ENCODE data around the gene CEP128.

CEP128 gene

DNA sequence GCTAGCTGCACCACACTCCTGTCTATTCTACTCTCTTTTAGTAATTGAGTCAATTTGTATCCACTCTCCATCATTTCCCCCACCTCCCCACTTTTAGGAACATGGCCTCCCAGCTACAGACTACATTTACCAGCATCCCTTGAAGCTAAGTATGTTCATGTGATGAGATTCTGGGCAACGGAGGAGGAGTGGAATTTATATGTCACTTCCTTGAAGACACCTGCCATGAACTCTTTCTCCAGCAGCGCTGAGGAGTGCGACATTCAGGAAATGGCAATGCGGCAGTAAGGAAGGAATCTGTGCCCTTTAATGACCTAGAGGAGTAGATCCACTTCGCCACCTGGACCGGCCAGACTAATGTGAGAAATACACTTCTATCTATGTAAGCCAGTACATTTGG lies 486.5 kb downstream of the CEP128 start:
- FAIRE-seq (no peak), DNase-seq (ENCODE audit: insufficient read length, low spot score) (no peak)
- TF ChIP-seq PAX5 (IDR thresholded peaks at IDR 0.05; ENCODE audit: insufficient read depth, low read length, severe bottlenecking) (no peak), POU2F2 (IDR thresholded peaks at IDR 0.05; ENCODE audit: low read depth, low read length) (no peak), POLR2AphosphoS5 (IDR thresholded peaks at IDR 0.05; ENCODE audit: low read depth, low read length) (no peak), TAF1 (IDR thresholded peaks at IDR 0.05; ENCODE audit: low read depth, low read length) (no peak), SPI1 (IDR thresholded peaks at IDR 0.05; ENCODE audit: low read depth, low read length) (no peak), POLR2A (IDR thresholded peaks at IDR 0.05; ENCODE audit: low read depth, low read length) (no peak)

DNA sequence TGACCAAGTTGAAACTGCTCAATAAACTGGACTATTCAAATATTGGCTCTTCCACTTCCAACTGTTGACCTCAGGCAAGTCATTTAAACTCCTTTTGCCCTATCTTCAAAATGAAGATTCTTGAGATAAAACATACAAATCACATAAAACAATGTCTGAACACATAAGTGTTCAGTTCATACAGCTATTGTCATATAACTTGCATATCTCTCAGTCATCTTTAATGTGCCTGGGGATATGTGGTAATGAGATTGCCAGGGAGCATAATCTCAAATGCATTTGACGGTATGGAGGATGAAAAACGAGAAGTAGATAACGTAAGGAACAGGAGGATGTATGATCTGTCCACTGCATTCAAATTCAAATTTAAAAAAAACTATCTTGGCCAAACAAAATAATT lies 493.3 kb downstream of the CEP128 start:
- TF ChIP-seq PAX5 (IDR thresholded peaks at IDR 0.05; ENCODE audit: insufficient read depth, low read length, severe bottlenecking) (no peak), TAF1 (IDR thresholded peaks at IDR 0.05; ENCODE audit: low read depth, low read length) (no peak), POU2F2 (IDR thresholded peaks at IDR 0.05; ENCODE audit: low read depth, low read length) (no peak), POLR2A (IDR thresholded peaks at IDR 0.05; ENCODE audit: low read depth, low read length) (no peak), SPI1 (IDR thresholded peaks at IDR 0.05; ENCODE audit: low read depth, low read length) (no peak)
- no peak for DNase-seq (ENCODE audit: insufficient read length, low spot score)
- FAIRE-seq, result no peak

GRCh38 chr14:80447392-80447791 lies 494.1 kb downstream of the CEP128 start:
- TF ChIP-seq POLR2A (IDR thresholded peaks at IDR 0.05; ENCODE audit: low read depth, low read length) (no peak), TAF1 (IDR thresholded peaks at IDR 0.05; ENCODE audit: low read depth, low read length) (no peak), POLR2AphosphoS5 (IDR thresholded peaks at IDR 0.05; ENCODE audit: low read depth, low read length) (no peak)
- DNase-seq (ENCODE audit: insufficient read length, low spot score) (no peak), FAIRE-seq (no peak)
